GM12891 (cell line): ENCODE results near the gene H2AZ2. TPM values are rescaled to one million over a fixed set of nuclear protein-coding genes. Genes with fewer than 3 reads are reported as not detected.

ENCODE experiments used
- DNase-seq: peaks from one replicate; pipeline ENCODE4 v3.0.0; 2011; ENCODE audit warnings: low spot score; ENCODE audit not compliant: insufficient read length
- FAIRE-seq: peaks from 2 replicates; lab custom pipeline; 2011; peaks lifted over from hg19 to GRCh38; lab: Jason Lieb, UNC
- PAX5 ChIP-seq: IDR thresholded peaks from 2 replicates; pipeline ENCODE4 v1.6.1; 2011; ENCODE audit warnings: low read length, moderate library complexity, mild to moderate bottlenecking; ENCODE audit not compliant: insufficient read depth, severe bottlenecking
- POLR2A ChIP-seq: IDR thresholded peaks from 2 replicates; pipeline ENCODE4 v1.6.1; 2011; ENCODE audit warnings: low read depth, low read length, control low read depth
- POLR2AphosphoS5 ChIP-seq: IDR thresholded peaks from 2 replicates; pipeline ENCODE4 v1.6.1; 2011; ENCODE audit warnings: low read depth, low read length, control low read depth
- POU2F2 ChIP-seq: IDR thresholded peaks from 2 replicates; pipeline ENCODE4 v1.6.1; 2011; ENCODE audit warnings: low read depth, mild to moderate bottlenecking, control low read depth, low read length, moderate library complexity
- SPI1 ChIP-seq: IDR thresholded peaks from 2 replicates; pipeline ENCODE4 v1.6.1; 2011; ENCODE audit warnings: low read depth, low read length, control low read depth
- TAF1 ChIP-seq: IDR thresholded peaks from 2 replicates; pipeline ENCODE4 v1.6.1; 2011; ENCODE audit warnings: low read depth, low read length, control low read depth
- polyA plus RNA-seq: library from polyadenylated mRNA; unstranded; fragments of >200 nt; gene quantifications from one replicate; pipeline ENCODE4 v1.2.1, GENCODE V29; 2012; ENCODE audit warnings: low read depth, missing spikeins, inconsistent platforms; ENCODE audit not compliant: missing spikeins

The H2AZ2 gene
- 136 TPM for polyA plus RNA-seq

- FAIRE-seq (peak; percentile 97), DNase-seq (peak; percentile 83)
- TF ChIP-seq POU2F2 = peak; percentile 22; the same call in 1 of the 2 replicates
- no peak for TF ChIP-seq PAX5
- TF ChIP-seq POLR2AphosphoS5 = peak; percentile 82
- TF ChIP-seq TAF1 = peak; percentile 45; the same call in 1 of the 2 replicates
- no peak for TF ChIP-seq SPI1
- TF ChIP-seq POLR2A = peak; percentile 79; the same call in 1 of the 2 replicates
Observed at GRCh38 chr7:44847920-44848634, at the start of gene H2AZ2. Gene H2AZ2, minus strand, starts transcription at chr7:44848087. Its CDS starts 116 bp downstream, at chr7:44847971.

- FAIRE-seq (no peak), DNase-seq (no peak)
- TF ChIP-seq POLR2A = no peak
Observed at GRCh38 chr7:44897309-44897708, 49.4 kb upstream of the H2AZ2 start.

- DNase-seq = no peak
- no peak for TF ChIP-seq SPI1
- TF ChIP-seq POLR2AphosphoS5 = no peak
- no peak for TF ChIP-seq PAX5
- TF ChIP-seq POLR2A = no peak
- TF ChIP-seq TAF1 = no peak
- no peak for TF ChIP-seq POU2F2
- no peak for FAIRE-seq
Observed at GRCh38 chr7:44894888-44895580, 47.1 kb upstream of the H2AZ2 start.

GRCh38 chr7:44893710-44894234 is 45.9 kb upstream of the H2AZ2 start:
- TF ChIP-seq POLR2AphosphoS5 = no peak
- TF ChIP-seq SPI1 = no peak
- TF ChIP-seq TAF1 = no peak
- no peak for TF ChIP-seq POLR2A
- no peak for TF ChIP-seq PAX5
- FAIRE-seq (no peak), DNase-seq (no peak)

- FAIRE-seq = no peak
- no peak for TF ChIP-seq SPI1
- TF ChIP-seq PAX5 = no peak
- TF ChIP-seq POLR2A = no peak
- no peak for TF ChIP-seq POU2F2
- no peak for TF ChIP-seq POLR2AphosphoS5
- no peak for TF ChIP-seq TAF1
- DNase-seq = no peak
Observed at GRCh38 chr7:44891791-44892190, 43.9 kb upstream of the H2AZ2 start.

- no peak for TF ChIP-seq POU2F2
- TF ChIP-seq SPI1 = no peak
- TF ChIP-seq TAF1 = no peak
- TF ChIP-seq PAX5 = no peak
- TF ChIP-seq POLR2A = no peak
- no peak for TF ChIP-seq POLR2AphosphoS5
- FAIRE-seq = no peak
- DNase-seq = no peak
Observed at GRCh38 chr7:44891372-44891771, 43.5 kb upstream of the H2AZ2 start.

GRCh38 chr7:44889086-44889781 is 41.3 kb upstream of the H2AZ2 start:
- no peak for TF ChIP-seq POLR2A
- TF ChIP-seq PAX5 = no peak
- no peak for TF ChIP-seq POU2F2
- TF ChIP-seq POLR2AphosphoS5 = no peak
- TF ChIP-seq TAF1 = no peak
- no peak for TF ChIP-seq SPI1
- DNase-seq (no peak), FAIRE-seq (no peak)

- TF ChIP-seq POLR2AphosphoS5 (no peak), SPI1 (peak; percentile 90), POLR2A (no peak)
- no peak for FAIRE-seq
- DNase-seq = no peak
Observed at GRCh38 chr7:44887293-44887692, 39.4 kb upstream of the H2AZ2 start.

GRCh38 chr7:44885394-44886317 is 37.8 kb upstream of the H2AZ2 start, which contains the start of gene PURB:
Gene PURB, minus strand, starts transcription at chr7:44885530. Its CDS starts 182 bp downstream, at chr7:44885348.
- TF ChIP-seq POLR2A (peak; percentile 95), TAF1 (peak; percentile 94), SPI1 (peak; percentile 84), POU2F2 (no peak; the same call in 1 of the 2 replicates), PAX5 (peak; percentile 42), POLR2AphosphoS5 (peak; percentile 96)
- FAIRE-seq (peak; percentile 100), DNase-seq (peak; percentile 80)
